Osteoblast (primary cell): ENCODE results near the gene ATP11C. TPM values are rescaled to one million over a fixed set of nuclear protein-coding genes. Genes with fewer than 3 reads are reported as not detected.
A peak's percentile ranks its signal among the peaks of the same experiment; 100 is the strongest.

Experiments
- DNase-seq: peaks from one replicate; pipeline ENCODE4 v3.0.0; 2011; ENCODE audit warnings: low spot score, mixed read lengths; ENCODE audit not compliant: insufficient read length; ENCODE audit errors: missing footprints
- H2AFZ ChIP-seq: 2 replicates; pipeline ENCODE4 v1.6.0; 2011; ENCODE audit warnings: mild to moderate bottlenecking, low read length
- H3K27ac ChIP-seq: 2 replicates; pipeline ENCODE4 v1.5.1; 2011; ENCODE audit warnings: mild to moderate bottlenecking, low read depth, low read length, moderate library complexity
- H3K27me3 ChIP-seq: 2 replicates; pipeline ENCODE4 v1.6.0; 2012; ENCODE audit warnings: mild to moderate bottlenecking, control low read depth, inconsistent platforms, low read length, moderate library complexity; ENCODE audit not compliant: insufficient read depth
- H3K36me3 ChIP-seq: 2 replicates; pipeline ENCODE4 v1.5.1; 2011; ENCODE audit warnings: mild to moderate bottlenecking, low read length, control low read depth, moderate library complexity; ENCODE audit not compliant: insufficient read depth
- H3K4me1 ChIP-seq: 2 replicates; pipeline ENCODE4 v1.5.1; 2011; ENCODE audit warnings: mild to moderate bottlenecking, low read length, control low read depth, moderate library complexity; ENCODE audit not compliant: insufficient read depth
- H3K4me2 ChIP-seq: 2 replicates; pipeline ENCODE4 v1.6.0; 2011; ENCODE audit warnings: mild to moderate bottlenecking, low read length; ENCODE audit not compliant: insufficient read depth
- H3K4me3 ChIP-seq: fragments of 200-600 bp; sonication (generic); 3 replicates; pipeline ENCODE4 v1.5.1; 2012; ENCODE audit warnings: mild to moderate bottlenecking, low read length, inconsistent platforms; ENCODE audit not compliant: insufficient read depth
- H3K79me2 ChIP-seq: 2 replicates; pipeline ENCODE4 v1.6.0; 2012; ENCODE audit warnings: mild to moderate bottlenecking, low read length, control low read depth, inconsistent platforms; ENCODE audit not compliant: insufficient read depth
- H3K9me3 ChIP-seq: 2 replicates; pipeline ENCODE4 v1.5.1; 2011; ENCODE audit warnings: low read depth, low read length, control low read depth
- H4K20me1 ChIP-seq: 2 replicates; pipeline ENCODE4 v1.6.0; 2012; ENCODE audit warnings: mild to moderate bottlenecking, low read length, control low read depth; ENCODE audit not compliant: insufficient read depth
- total RNA-seq: library from RNA; depleted of rRNA; stranded (reverse); fragments of >200 nt; gene quantifications from 2 replicates; pipeline ENCODE4 v1.2.3, GENCODE V29; 2012
- TF ChIP-seq, protein P1 (sequence below): IDR thresholded peaks from 2 replicates; pipeline ENCODE4 v1.5.1; 2011; ENCODE audit warnings: mild to moderate bottlenecking, low read depth, low read length, moderate library complexity; ENCODE audit errors: extremely low read depth

The ATP11C gene
- total RNA-seq, 1 donor, result 72.0 TPM

DNA sequence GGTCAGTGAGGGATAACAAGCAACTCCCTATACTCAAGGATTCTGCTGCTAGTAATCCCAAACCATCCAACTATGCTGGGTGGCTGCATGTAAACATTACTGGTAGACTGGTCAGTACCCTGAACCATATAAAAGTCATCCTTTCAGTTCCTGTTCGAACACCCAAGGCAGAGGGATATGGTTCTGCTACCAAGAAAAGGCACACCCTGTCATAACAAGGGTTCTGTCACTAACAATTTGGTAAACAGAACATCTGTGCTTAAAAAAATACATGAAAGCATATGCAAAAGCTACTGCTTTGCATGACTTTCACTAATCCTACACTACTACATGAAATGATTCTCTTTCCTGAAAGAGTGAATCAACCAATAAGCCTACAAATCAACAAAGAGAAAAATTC lies 148.0 kb downstream of the ATP11C start:
- H4K20me1 ChIP-seq, result no peaks in the 10 kb centered on the region
- no peaks in the 10 kb centered on the region for H3K9me3 ChIP-seq
- no peak for DNase-seq
- H3K79me2 ChIP-seq, result no peaks in the 10 kb centered on the region
- H3K27me3 ChIP-seq, result no peaks in the 10 kb centered on the region
- H3K27ac ChIP-seq, result no peak overlapping the region
- no peak overlapping the region for H3K4me3 ChIP-seq
- H3K36me3 ChIP-seq, result peaks cover 11% of the 10 kb centered on the region
- TF ChIP-seq, protein P1, sequence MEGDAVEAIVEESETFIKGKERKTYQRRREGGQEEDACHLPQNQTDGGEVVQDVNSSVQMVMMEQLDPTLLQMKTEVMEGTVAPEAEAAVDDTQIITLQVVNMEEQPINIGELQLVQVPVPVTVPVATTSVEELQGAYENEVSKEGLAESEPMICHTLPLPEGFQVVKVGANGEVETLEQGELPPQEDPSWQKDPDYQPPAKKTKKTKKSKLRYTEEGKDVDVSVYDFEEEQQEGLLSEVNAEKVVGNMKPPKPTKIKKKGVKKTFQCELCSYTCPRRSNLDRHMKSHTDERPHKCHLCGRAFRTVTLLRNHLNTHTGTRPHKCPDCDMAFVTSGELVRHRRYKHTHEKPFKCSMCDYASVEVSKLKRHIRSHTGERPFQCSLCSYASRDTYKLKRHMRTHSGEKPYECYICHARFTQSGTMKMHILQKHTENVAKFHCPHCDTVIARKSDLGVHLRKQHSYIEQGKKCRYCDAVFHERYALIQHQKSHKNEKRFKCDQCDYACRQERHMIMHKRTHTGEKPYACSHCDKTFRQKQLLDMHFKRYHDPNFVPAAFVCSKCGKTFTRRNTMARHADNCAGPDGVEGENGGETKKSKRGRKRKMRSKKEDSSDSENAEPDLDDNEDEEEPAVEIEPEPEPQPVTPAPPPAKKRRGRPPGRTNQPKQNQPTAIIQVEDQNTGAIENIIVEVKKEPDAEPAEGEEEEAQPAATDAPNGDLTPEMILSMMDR, result no peak
- H3K4me2 ChIP-seq, result no peak overlapping the region
- no peak overlapping the region for H2AFZ ChIP-seq
- no peaks in the 10 kb centered on the region for H3K4me1 ChIP-seq

GRCh38 chrX:139783959-139784358 lies 148.9 kb downstream of the ATP11C start:
- peaks cover 11% of the 10 kb centered on the region for H3K36me3 ChIP-seq
- H3K27me3 ChIP-seq, result no peaks in the 10 kb centered on the region
- H3K4me2 ChIP-seq, result no peak overlapping the region
- DNase-seq, result no peak
- no peaks in the 10 kb centered on the region for H3K4me1 ChIP-seq
- no peaks in the 10 kb centered on the region for H3K9me3 ChIP-seq
- no peak overlapping the region for H2AFZ ChIP-seq
- TF ChIP-seq, protein P1, result no peak
- H3K27ac ChIP-seq, result no peak overlapping the region
- no peak overlapping the region for H3K4me3 ChIP-seq
- no peaks in the 10 kb centered on the region for H3K79me2 ChIP-seq
- no peaks in the 10 kb centered on the region for H4K20me1 ChIP-seq

DNA sequence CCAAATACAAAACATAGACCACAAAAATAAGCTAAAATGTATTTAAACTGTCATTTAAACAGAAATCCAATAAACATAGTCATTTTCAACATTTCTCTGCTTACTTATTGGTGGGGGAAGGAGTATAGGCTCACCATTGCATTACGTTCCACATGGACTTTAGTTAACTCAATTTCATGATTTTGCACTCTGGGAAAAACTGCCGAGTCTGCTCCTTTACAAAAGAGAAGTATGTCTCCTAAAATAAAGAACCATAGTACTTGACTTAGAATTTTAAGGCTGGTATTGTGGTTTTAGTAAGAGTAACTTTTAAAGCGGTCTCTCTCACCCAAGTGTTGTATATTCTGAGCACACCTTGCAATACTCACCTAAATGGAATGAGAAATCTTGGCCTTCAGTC lies 149.8 kb downstream of the ATP11C start:
- peaks cover 10% of the 10 kb centered on the region for H3K36me3 ChIP-seq
- H3K4me3 ChIP-seq, result no peak overlapping the region
- H3K27me3 ChIP-seq, result no peaks in the 10 kb centered on the region
- H4K20me1 ChIP-seq, result no peaks in the 10 kb centered on the region
- no peaks in the 10 kb centered on the region for H3K4me1 ChIP-seq
- no peak overlapping the region for H2AFZ ChIP-seq
- H3K79me2 ChIP-seq, result no peaks in the 10 kb centered on the region
- no peak overlapping the region for H3K27ac ChIP-seq
- H3K9me3 ChIP-seq, result no peaks in the 10 kb centered on the region
- DNase-seq, result no peak
- TF ChIP-seq, protein P1, result no peak
- H3K4me2 ChIP-seq, result no peak overlapping the region

- Histone ChIP-seq H4K20me1 (no peaks in the 10 kb centered on the region), H3K4me2 (no peak overlapping the region), H2AFZ (no peak overlapping the region), H3K36me3 (no peaks in the 10 kb centered on the region), H3K27me3 (no peaks in the 10 kb centered on the region), H3K4me3 (no peak overlapping the region), H3K4me1 (no peaks in the 10 kb centered on the region), H3K79me2 (no peaks in the 10 kb centered on the region), H3K27ac (no peak overlapping the region), H3K9me3 (no peaks in the 10 kb centered on the region)
- TF ChIP-seq, protein P1, result no peak
- peak; percentile 45 for DNase-seq
These were observed 156.3 kb downstream of the ATP11C start for GRCh38 chrX:139776599-139776998.
